Progenitor cell of endocrine pancreas (in vitro differentiated cells): ENCODE results near the gene RPTOR. TPM values are rescaled to one million over a fixed set of nuclear protein-coding genes. Genes with fewer than 3 reads are reported as not detected.
"Not testable (repeated sequence)": the region's sequence is repeated elsewhere in the genome, so short reads cannot be mapped to it uniquely, and the experiment has no call there.

ENCODE experiments used
- DNase-seq: peaks from one replicate; pipeline ENCODE4 v3.0.0; 2021; ENCODE audit warnings: low spot score; ENCODE audit not compliant: unreplicated experiment
- H3K27ac Mint-ChIP-seq: 2 replicates; pipeline ENCODE4 v1.8.0; 2021; ENCODE audit warnings: mild to moderate bottlenecking, moderate library complexity, mixed read lengths
- H3K27me3 Mint-ChIP-seq: 2 replicates; pipeline ENCODE4 v1.8.0; 2021; ENCODE audit warnings: mixed read lengths
- H3K36me3 Mint-ChIP-seq: 2 replicates; pipeline ENCODE4 v1.8.0; 2022; ENCODE audit warnings: mixed read lengths; ENCODE audit not compliant: insufficient read depth
- H3K4me1 Mint-ChIP-seq: 2 replicates; pipeline ENCODE4 v1.8.0; 2021; ENCODE audit warnings: low read depth, mixed read lengths
- H3K4me3 Mint-ChIP-seq: 2 replicates; pipeline ENCODE4 v1.8.0; 2021; ENCODE audit warnings: low read depth, mild to moderate bottlenecking, moderate library complexity, mixed read lengths
- H3K9me3 Mint-ChIP-seq: 2 replicates; pipeline ENCODE4 v1.8.0; 2021; ENCODE audit warnings: low read depth, mixed read lengths
- total RNA-seq: library from RNA; stranded (reverse); gene quantifications from 2 replicates; pipeline ENCODE4 v1.2.1, GENCODE V29; 2021
- TF ChIP-seq, protein P1 (sequence below): fragments of 200-600 bp; sonication (generic); IDR thresholded peaks from one replicate; pipeline ENCODE4 v1.5.0; 2021; ENCODE audit warnings: antibody characterized with exemption, mild to moderate bottlenecking; ENCODE audit not compliant: unreplicated experiment

RPTOR gene
- total RNA-seq, 1 donor from 2014 or later: 40.0 TPM

DNA sequence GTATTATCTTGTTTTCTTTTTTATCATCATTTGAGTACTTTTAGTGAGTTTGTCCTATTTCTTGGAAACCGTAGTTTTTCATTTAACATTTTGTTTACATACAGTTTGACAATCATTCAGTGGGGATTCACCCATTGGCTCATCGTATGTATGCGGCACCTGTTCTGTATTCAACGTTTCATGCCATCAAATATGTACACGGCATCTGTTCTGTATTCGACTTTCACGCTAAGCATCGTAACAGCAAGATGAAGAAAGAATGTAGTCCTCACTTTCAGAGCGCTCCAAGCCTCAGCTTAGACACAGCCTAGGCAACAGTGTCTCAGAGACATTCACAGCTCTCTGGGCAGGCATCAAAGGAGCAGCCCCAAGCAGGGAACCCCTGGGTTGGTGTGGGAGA is 269.9 kb downstream of the RPTOR start:
- DNase-seq: no peak
- no peaks in the 10 kb centered on the region for H3K4me1 Mint-ChIP-seq
- no peaks in the 10 kb centered on the region for H3K9me3 Mint-ChIP-seq
- no peaks in the 10 kb centered on the region for H3K27me3 Mint-ChIP-seq
- no peak overlapping the region for H3K4me3 Mint-ChIP-seq
- H3K36me3 Mint-ChIP-seq: peaks cover 3% of the 10 kb centered on the region
- no peak overlapping the region for H3K27ac Mint-ChIP-seq
- TF ChIP-seq, protein P1, sequence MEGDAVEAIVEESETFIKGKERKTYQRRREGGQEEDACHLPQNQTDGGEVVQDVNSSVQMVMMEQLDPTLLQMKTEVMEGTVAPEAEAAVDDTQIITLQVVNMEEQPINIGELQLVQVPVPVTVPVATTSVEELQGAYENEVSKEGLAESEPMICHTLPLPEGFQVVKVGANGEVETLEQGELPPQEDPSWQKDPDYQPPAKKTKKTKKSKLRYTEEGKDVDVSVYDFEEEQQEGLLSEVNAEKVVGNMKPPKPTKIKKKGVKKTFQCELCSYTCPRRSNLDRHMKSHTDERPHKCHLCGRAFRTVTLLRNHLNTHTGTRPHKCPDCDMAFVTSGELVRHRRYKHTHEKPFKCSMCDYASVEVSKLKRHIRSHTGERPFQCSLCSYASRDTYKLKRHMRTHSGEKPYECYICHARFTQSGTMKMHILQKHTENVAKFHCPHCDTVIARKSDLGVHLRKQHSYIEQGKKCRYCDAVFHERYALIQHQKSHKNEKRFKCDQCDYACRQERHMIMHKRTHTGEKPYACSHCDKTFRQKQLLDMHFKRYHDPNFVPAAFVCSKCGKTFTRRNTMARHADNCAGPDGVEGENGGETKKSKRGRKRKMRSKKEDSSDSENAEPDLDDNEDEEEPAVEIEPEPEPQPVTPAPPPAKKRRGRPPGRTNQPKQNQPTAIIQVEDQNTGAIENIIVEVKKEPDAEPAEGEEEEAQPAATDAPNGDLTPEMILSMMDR: no peak

DNA sequence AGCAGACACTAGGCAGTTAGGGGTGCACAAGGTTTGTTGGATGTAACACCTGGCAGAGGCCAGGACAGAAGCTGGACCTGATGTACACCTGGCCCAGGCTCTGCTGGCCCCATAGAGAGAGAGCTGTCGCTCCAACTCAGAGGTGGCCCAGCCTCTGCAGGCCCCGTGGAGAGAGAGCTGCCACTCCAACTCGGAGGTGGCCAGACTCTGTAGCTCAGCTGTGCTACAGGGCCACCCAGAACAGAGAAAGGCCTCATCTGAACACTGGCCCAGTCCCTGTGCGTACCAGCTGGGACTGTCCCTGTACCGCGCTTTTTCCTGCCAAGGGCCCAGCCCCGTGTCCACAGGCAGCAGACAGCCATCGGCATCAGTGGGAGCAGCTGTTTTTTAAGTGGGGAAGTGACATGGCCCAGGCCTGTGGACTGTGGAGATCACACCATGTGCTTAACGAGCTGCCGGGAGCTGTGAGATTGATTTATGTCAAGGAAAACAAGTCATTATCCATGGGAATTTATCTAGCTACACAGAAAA is 270.6 kb downstream of the RPTOR start:
- Mint-ChIP-seq H3K27ac (no peak overlapping the region), H3K9me3 (no peaks in the 10 kb centered on the region), H3K36me3 (peaks cover 3% of the 10 kb centered on the region), H3K27me3 (no peaks in the 10 kb centered on the region), H3K4me3 (no peak overlapping the region), H3K4me1 (peaks cover 3% of the 10 kb centered on the region)
- TF ChIP-seq, protein P1: no peak
- DNase-seq: no peak

DNA sequence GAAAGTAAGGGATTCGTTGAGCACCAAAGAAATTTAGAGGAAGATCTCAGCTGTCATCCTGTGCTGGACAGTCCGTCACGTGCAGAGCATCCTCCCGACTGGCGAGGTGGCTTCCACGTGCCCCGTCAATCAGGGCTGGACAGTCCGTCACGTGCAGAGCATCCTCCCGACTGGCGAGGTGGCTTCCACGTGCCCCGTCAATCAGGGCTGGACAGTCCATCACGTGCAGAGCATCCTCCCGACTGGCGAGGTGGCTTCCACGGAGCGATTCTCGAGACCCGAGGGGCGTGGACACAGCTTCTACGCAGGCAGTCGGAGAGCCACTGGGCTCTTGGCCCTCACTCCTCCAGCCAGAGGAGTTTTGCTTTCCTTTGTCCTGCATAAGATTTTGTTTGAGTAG is 271.1 kb downstream of the RPTOR start:
- not testable (repeated sequence) for H3K9me3 Mint-ChIP-seq, DNase-seq, H3K27me3 Mint-ChIP-seq, H3K27ac Mint-ChIP-seq, H3K4me1 Mint-ChIP-seq, H3K4me3 Mint-ChIP-seq, H3K36me3 Mint-ChIP-seq

DNA sequence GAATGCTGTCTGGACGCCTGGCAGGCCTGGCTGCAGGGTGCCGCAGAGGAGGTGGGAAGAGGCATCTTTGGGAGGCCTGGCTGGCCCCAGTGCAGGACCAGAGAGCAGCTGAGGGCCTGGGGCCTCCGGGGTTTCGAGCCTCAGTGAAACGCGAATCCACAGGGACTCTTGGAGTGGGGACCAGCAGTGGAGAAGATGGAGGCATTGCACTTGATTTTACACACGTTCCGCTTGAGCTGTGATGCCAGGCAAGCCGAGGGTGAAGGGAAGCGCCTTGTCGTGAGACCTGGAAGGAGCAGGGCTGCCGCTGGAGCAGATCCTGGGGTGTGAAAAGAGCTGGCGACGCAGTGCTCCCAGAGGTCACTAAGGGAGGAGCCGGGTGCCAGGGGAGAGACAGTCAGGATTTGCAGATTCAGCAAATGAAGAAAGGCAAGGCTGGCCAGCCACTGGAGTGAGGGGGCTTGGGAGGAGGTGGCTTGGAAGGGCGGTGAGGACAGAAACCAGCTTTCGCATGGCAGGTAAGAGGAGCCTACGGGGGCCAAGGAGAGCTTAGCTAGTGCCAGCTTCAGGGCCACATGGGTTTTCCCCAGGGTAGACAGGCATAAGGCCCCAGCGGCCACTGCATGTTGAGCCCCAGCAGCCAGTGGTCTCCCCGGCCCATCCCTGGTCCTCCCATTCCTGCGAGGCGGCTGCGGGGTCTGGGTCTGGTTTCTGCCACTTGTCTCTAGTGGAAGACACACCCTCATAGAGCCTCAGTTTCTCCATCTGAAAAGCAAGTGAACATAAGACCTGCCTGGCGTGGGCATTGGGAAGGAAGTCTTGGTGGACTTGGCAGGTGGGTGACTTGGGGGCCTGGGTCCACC is 271.8 kb downstream of the RPTOR start:
- Mint-ChIP-seq H3K27me3 (no peaks in the 10 kb centered on the region), H3K27ac (no peak overlapping the region), H3K9me3 (no peaks in the 10 kb centered on the region), H3K36me3 (peaks cover 3% of the 10 kb centered on the region), H3K4me1 (peaks cover 7% of the 10 kb centered on the region), H3K4me3 (no peak overlapping the region)
- no peak for DNase-seq
- TF ChIP-seq, protein P1: no peak

DNA sequence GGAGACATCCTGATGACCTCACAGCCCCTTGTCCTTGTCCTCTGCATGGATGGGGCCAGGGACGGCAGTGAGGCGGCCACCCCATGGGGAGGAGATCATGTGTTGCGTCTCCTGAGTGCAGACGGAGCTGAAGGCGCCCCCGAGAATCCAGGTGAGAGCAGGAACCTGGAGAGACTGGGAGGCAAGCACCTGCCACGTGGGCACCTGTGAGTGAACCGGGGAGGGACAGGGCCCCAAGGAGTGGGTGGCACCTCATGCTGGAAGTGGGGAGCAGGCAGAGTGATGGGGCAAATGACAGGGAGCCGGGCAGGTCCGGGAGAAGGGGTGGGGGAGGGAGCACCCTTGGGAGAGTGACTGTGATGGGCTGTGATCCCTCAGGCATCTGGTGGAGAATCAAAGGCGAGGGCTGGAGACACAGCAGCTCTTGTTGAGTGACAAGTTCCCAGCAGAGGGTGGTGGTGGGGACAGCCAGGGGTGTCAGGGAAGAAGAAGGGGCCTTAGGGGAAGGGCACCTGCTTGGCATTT is 272.7 kb downstream of the RPTOR start:
- Mint-ChIP-seq H3K27ac (peak overlapping the region; percentile 39), H3K27me3 (no peaks in the 10 kb centered on the region), H3K4me1 (peaks cover 7% of the 10 kb centered on the region), H3K36me3 (peaks cover under 1% of the 10 kb centered on the region), H3K9me3 (no peaks in the 10 kb centered on the region), H3K4me3 (no peak overlapping the region)
- TF ChIP-seq, protein P1: no peak
- no peak for DNase-seq
